Epithelial cell of esophagus (primary cell): ENCODE data around the gene PTCSC3.

Experiments used
- DNase-seq: peaks from one replicate; pipeline ENCODE4 v3.0.0; 2010; ENCODE audit warnings: low read depth
- H3K4me3 ChIP-seq: 2 replicates; pipeline ENCODE4 v1.5.1; 2011; ENCODE audit warnings: mild to moderate bottlenecking, low read length, control low read depth
- CTCF ChIP-seq: IDR thresholded peaks from 2 replicates; pipeline ENCODE4 v1.5.1; 2011; ENCODE audit warnings: low read depth, mild to moderate bottlenecking, low read length, control low read depth, inconsistent platforms; ENCODE audit not compliant: insufficient read depth; ENCODE audit errors: missing control alignments

Gene PTCSC3

GRCh38 chr14:36176524-36176923 is at the start of gene PTCSC3:
PTCSC3 (minus strand) TSS chr14:36176722.
- DNase-seq, result no peak
- no peak for TF ChIP-seq CTCF
- H3K4me3 ChIP-seq, result no peak within 1 kb of the TSS

- no peak overlapping the region for H3K4me3 ChIP-seq
- peak; percentile 18 for DNase-seq
- no peak for TF ChIP-seq CTCF
Measured at GRCh38 chr14:36226164-36226563, 49.6 kb upstream of the PTCSC3 start.

- DNase-seq, result peak; percentile 38
- H3K4me3 ChIP-seq, result no peak overlapping the region
- TF ChIP-seq CTCF, result no peak
Measured at GRCh38 chr14:36224176-36224575, 47.7 kb upstream of the PTCSC3 start.

GRCh38 chr14:36223558-36223957 is 47.0 kb upstream of the PTCSC3 start:
- DNase-seq, result no peak
- no peak for TF ChIP-seq CTCF
- no peak overlapping the region for H3K4me3 ChIP-seq

- no peak for TF ChIP-seq CTCF
- H3K4me3 ChIP-seq, result no peak overlapping the region
- peak; percentile 30 for DNase-seq
Measured at GRCh38 chr14:36222952-36223468, 46.5 kb upstream of the PTCSC3 start.

GRCh38 chr14:36222337-36222736 is 45.8 kb upstream of the PTCSC3 start:
- no peak for DNase-seq
- no peak overlapping the region for H3K4me3 ChIP-seq
- no peak for TF ChIP-seq CTCF

GRCh38 chr14:36221112-36221511 is 44.6 kb upstream of the PTCSC3 start:
- H3K4me3 ChIP-seq, result no peak overlapping the region
- TF ChIP-seq CTCF, result no peak
- DNase-seq, result no peak
